IMR-90 (cell line): ENCODE data around the gene ZNF775. TPM values are rescaled to one million over a fixed set of nuclear protein-coding genes. Genes with fewer than 3 reads are reported as not detected.

Source experiments
- ATAC-seq: fragments of 200-7000 bp; cut with Tn5 transposase; 2 replicates; pipeline ENCODE4 v1.9.1; 2020; ENCODE audit warnings: low read depth, mild to moderate bottlenecking, moderate library complexity
- BruUV-seq: library from RNA; stranded (reverse); fragments of 400-500 nt; replicated peaks from 2 replicates; lab custom pipeline; 2021; lab: Mats Ljungman, UMichigan
- CTCF ChIA-PET: fragments of 300-600 bp; formaldehyde crosslinking; extraction: SDS; loops from one replicate; lab custom pipeline; 2021; ENCODE audit warnings: antibody characterized with exemption; lab: Yijun Ruan, JAX
- POLR2A ChIA-PET: fragments of 300-600 bp; sonication (Branson Sonifier 250); formaldehyde crosslinking; loops from one replicate; lab custom pipeline; 2022; ENCODE audit warnings: antibody characterized with exemption; ENCODE audit not compliant: unreplicated experiment; lab: Charles Lee
- DNase-seq: peaks from one replicate; pipeline ENCODE4 v3.0.0; 2013
- H2AFZ ChIP-seq: replicated peaks from 2 replicates; pipeline ENCODE3; 2013; ENCODE audit warnings: low read length, mild to moderate bottlenecking; ENCODE audit not compliant: poor library complexity
- H2AK5ac ChIP-seq: 2 replicates; pipeline ENCODE4 v1.6.1; 2013; ENCODE audit warnings: low read depth, low read length, inconsistent platforms
- H2AK9ac ChIP-seq: replicated peaks from 2 replicates; pipeline ENCODE3; 2013; ENCODE audit warnings: mild to moderate bottlenecking, low read depth, low read length, moderate library complexity; ENCODE audit not compliant: poor library complexity
- H2BK120ac ChIP-seq: 2 replicates; pipeline ENCODE4 v1.6.1; 2013; ENCODE audit warnings: low read depth, low read length, inconsistent platforms
- H2BK15ac ChIP-seq: 3 replicates; pipeline ENCODE4 v1.6.1; 2013; ENCODE audit warnings: low read depth, low read length, inconsistent platforms
- H2BK20ac ChIP-seq: 2 replicates; pipeline ENCODE4 v1.6.1; 2013; ENCODE audit warnings: low read depth, mild to moderate bottlenecking, inconsistent platforms, low read length, moderate library complexity
- H2BK5ac ChIP-seq: 2 replicates; pipeline ENCODE4 v1.6.1; 2013; ENCODE audit warnings: mild to moderate bottlenecking, low read depth, low read length, inconsistent platforms; ENCODE audit not compliant: poor library complexity, severe bottlenecking
- H3K14ac ChIP-seq: replicated peaks from 2 replicates; pipeline ENCODE4 v1.6.1; 2013; ENCODE audit warnings: low read depth, low read length, inconsistent platforms
- H3K18ac ChIP-seq: 2 replicates; pipeline ENCODE4 v1.6.1; 2013; ENCODE audit warnings: low read depth, low read length, control low read depth
- H3K23ac ChIP-seq: 2 replicates; pipeline ENCODE4 v1.6.1; 2013; ENCODE audit warnings: low read depth, low read length, inconsistent platforms
- H3K27ac ChIP-seq: 2 replicates; pipeline ENCODE4 v1.5.1; 2013; ENCODE audit warnings: mild to moderate bottlenecking, control low read depth, low read length; ENCODE audit not compliant: insufficient read depth
- H3K27me3 ChIP-seq: 2 replicates; pipeline ENCODE4 v1.6.1; 2013; ENCODE audit warnings: low read length; ENCODE audit not compliant: control insufficient read depth, insufficient read depth
- H3K36me3 ChIP-seq: 2 replicates; pipeline ENCODE4 v1.6.1; 2013; ENCODE audit warnings: low read length, mixed read lengths; ENCODE audit not compliant: control insufficient read depth, insufficient read depth
- H3K4ac ChIP-seq: 2 replicates; pipeline ENCODE4 v1.6.1; 2013; ENCODE audit warnings: low read depth, low read length, inconsistent platforms
- H3K4me1 ChIP-seq: 2 replicates; pipeline ENCODE4 v1.6.1; 2013; ENCODE audit warnings: low read length, mixed read lengths; ENCODE audit not compliant: control insufficient read depth, insufficient read depth
- H3K4me2 ChIP-seq: 2 replicates; pipeline ENCODE4 v1.6.1; 2013; ENCODE audit warnings: low read depth, mild to moderate bottlenecking, control low read depth, low read length, moderate library complexity
- H3K4me3 ChIP-seq: 2 replicates; pipeline ENCODE4 v1.5.1; 2013; ENCODE audit warnings: low read depth, mild to moderate bottlenecking, control low read depth, low read length, moderate library complexity; ENCODE audit not compliant: insufficient read depth
- H3K56ac ChIP-seq: 2 replicates; pipeline ENCODE4 v1.6.1; 2013; ENCODE audit warnings: low read length, inconsistent platforms; ENCODE audit not compliant: insufficient read depth; ENCODE audit errors: extremely low read depth
- H3K79me1 ChIP-seq, 2 experiments: 2 replicates each; pipeline ENCODE4 v1.6.1; 2013; ENCODE audit warnings: low read length in 2 of 2, inconsistent platforms in 1 of 2, low read depth in 1 of 2
- H3K9ac ChIP-seq: 2 replicates; pipeline ENCODE4 v1.6.1; 2013; ENCODE audit warnings: low read depth, low read length, control low read depth
- H3K9me1 ChIP-seq: 2 replicates; pipeline ENCODE4 v1.6.1; 2013; ENCODE audit warnings: low read length, inconsistent platforms; ENCODE audit not compliant: insufficient read depth
- H3K9me3 ChIP-seq: 2 replicates; pipeline ENCODE4 v1.6.1; 2013; ENCODE audit warnings: low read length; ENCODE audit not compliant: control insufficient read depth, insufficient read depth
- H4K20me1 ChIP-seq: 2 replicates; pipeline ENCODE4 v1.6.1; 2013; ENCODE audit warnings: low read length, inconsistent platforms; ENCODE audit not compliant: insufficient read depth
- H4K5ac ChIP-seq: 2 replicates; pipeline ENCODE4 v1.6.1; 2013; ENCODE audit warnings: mild to moderate bottlenecking, low read depth, low read length, control low read depth
- H4K8ac ChIP-seq, 2 experiments: 2 replicates each; pipeline ENCODE4 v1.6.1; 2013; ENCODE audit warnings: low read depth in 2 of 2, low read length in 2 of 2, control low read depth in 1 of 2, inconsistent platforms in 1 of 2
- H4K91ac ChIP-seq: 2 replicates; pipeline ENCODE4 v1.6.1; 2013; ENCODE audit warnings: low read depth, low read length, inconsistent platforms; ENCODE audit not compliant: insufficient read depth
- BHLHE40 ChIP-seq: fragments of 150-350 bp; IDR thresholded peaks from 2 replicates; pipeline ENCODE4 v1.6.1; 2016; ENCODE audit warnings: mild to moderate bottlenecking, low read depth, low read length
- CEBPB ChIP-seq: IDR thresholded peaks from 2 replicates; pipeline ENCODE4 v1.6.1; 2012; ENCODE audit warnings: low read depth, low read length, improper control_type of control experiment
- CHD1 ChIP-seq: IDR thresholded peaks from 2 replicates; pipeline ENCODE4 v1.6.1; 2012; ENCODE audit warnings: low read depth, low read length, improper control_type of control experiment
- FOS ChIP-seq: fragments of 150-350 bp; IDR thresholded peaks from 2 replicates; pipeline ENCODE4 v1.6.1; 2016; ENCODE audit warnings: low read depth, low read length
- MAFK ChIP-seq: IDR thresholded peaks from 2 replicates; pipeline ENCODE4 v1.6.1; 2012; ENCODE audit warnings: low read depth, low read length, improper control_type of control experiment
- MAZ ChIP-seq: IDR thresholded peaks from 2 replicates; pipeline ENCODE4 v1.6.1; 2012; ENCODE audit warnings: low read depth, mild to moderate bottlenecking, low read length, improper control_type of control experiment, moderate library complexity, borderline replicate concordance
- MXI1 ChIP-seq: IDR thresholded peaks from 2 replicates; pipeline ENCODE4 v1.6.1; 2012; ENCODE audit warnings: low read depth, mild to moderate bottlenecking, low read length, moderate library complexity, borderline replicate concordance
- NFE2L2 ChIP-seq: fragments of 150-350 bp; IDR thresholded peaks from 2 replicates; pipeline ENCODE4 v1.6.1; 2016; ENCODE audit warnings: low read depth, mild to moderate bottlenecking, low read length
- POLR2A ChIP-seq: IDR thresholded peaks from 2 replicates; pipeline ENCODE4 v1.6.1; 2012; ENCODE audit warnings: mild to moderate bottlenecking, low read depth, low read length
- RAD21 ChIP-seq: IDR thresholded peaks from 2 replicates; pipeline ENCODE4 v1.6.1; 2012; ENCODE audit warnings: low read length, improper control_type of control experiment
- RCOR1 ChIP-seq: IDR thresholded peaks from 2 replicates; pipeline ENCODE4 v1.6.1; 2012; ENCODE audit warnings: mild to moderate bottlenecking, low read length, improper control_type of control experiment; ENCODE audit not compliant: insufficient replicate concordance
- RFX5 ChIP-seq: IDR thresholded peaks from 2 replicates; pipeline ENCODE4 v1.8.0; 2012; ENCODE audit warnings: low read depth, mild to moderate bottlenecking, low read length, moderate library complexity
- SMC3 ChIP-seq: fragments of 150-350 bp; IDR thresholded peaks from 2 replicates; pipeline ENCODE4 v1.6.1; 2016; ENCODE audit warnings: low read depth, mild to moderate bottlenecking, antibody characterized with exemption, low read length, moderate library complexity
- WGBS, 2 experiments: methylation state at CpG; one replicate each; pipeline versions ENCODE4 v1.1.5 to v1.1.7; 2013; ENCODE audit warnings: missing lambda C conversion rate in 2 of 2; ENCODE audit not compliant: insufficient read length in 1 of 2; ENCODE audit errors: extremely low coverage in 2 of 2; 5-methylcytosine and 5-hydroxymethylcytosine counted together
- dilution Hi-C: fragments of 300-500 bp; cut with HindIII; formaldehyde crosslinking; loops from one replicate; pipeline ENCODE4 v1.14.3; 2018; ENCODE audit warnings: low sequenced_read_pairs; ENCODE audit not compliant: unreplicated experiment
- in situ Hi-C: fragments of 300-500 bp; cut with MboI; formaldehyde crosslinking; loops from 3 replicates; pipeline ENCODE4 v1.14.3; 2019; ENCODE audit warnings: low sequenced_read_pairs, inconsistent platforms, mixed read lengths
- intact Hi-C: fragments of 100-400 bp; cut with micrococcal nuclease; formaldehyde crosslinking; loops from 2 replicates; pipeline ENCODE4 v1.10.0; 2022
- polyA plus RNA-seq, 3 experiments: library from polyadenylated mRNA; depleted of rRNA; stranded (reverse); fragments of >200 nt; gene quantifications; 2 replicates each; pipeline ENCODE4 v1.2.3, GENCODE V29; 2012; ENCODE audit warnings: low replicate concordance in 1 of 3
- total RNA-seq: library from RNA; depleted of rRNA; stranded (reverse); fragments of >200 nt; gene quantifications from 2 replicates; pipeline ENCODE4 v1.2.3, GENCODE V29; 2012
- TF ChIP-seq, protein P1 (sequence below): conservative IDR thresholded peaks from 2 replicates; pipeline ENCODE4 v1.5.1; 2012; ENCODE audit warnings: mild to moderate bottlenecking, low read depth, low read length, improper control_type of control experiment
- TF ChIP-seq, protein P2 (sequence below): fragments of 150-350 bp; IDR thresholded peaks from 2 replicates; pipeline ENCODE4 v1.6.1; 2017; ENCODE audit warnings: mild to moderate bottlenecking, antibody characterized with exemption, low read length, low read depth
- TF ChIP-seq, protein P3 (sequence below): fragments of 150-350 bp; IDR thresholded peaks from 2 replicates; pipeline ENCODE4 v1.6.1; 2016; ENCODE audit warnings: low read depth, mild to moderate bottlenecking, low read length, moderate library complexity, borderline replicate concordance

Gene ZNF775
- total and polyA plus RNA-seq, 2 of the 4 experiments (the other 2 are of a cell fraction), result 1.4 to 2.6 TPM

DNA sequence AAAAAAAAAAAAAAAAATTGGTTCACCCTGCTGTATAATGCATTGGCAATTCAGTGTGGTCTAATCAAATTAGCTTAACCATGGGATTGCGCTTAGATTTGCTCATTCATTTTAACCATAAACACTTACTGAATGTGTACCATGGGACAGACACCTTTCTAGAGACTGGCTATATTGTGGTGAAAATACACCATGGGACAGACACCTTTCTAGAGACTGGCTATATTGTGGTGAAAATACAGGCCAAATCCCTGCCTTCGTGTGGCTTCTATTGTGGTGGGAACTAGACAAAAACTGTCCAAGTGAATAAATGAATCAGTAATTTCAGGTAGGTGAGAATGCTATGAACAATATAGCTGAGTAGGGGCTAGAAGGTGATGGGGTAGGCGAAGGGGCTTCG, 20.7 kb upstream of the ZNF775 start:
- Histone ChIP-seq H3K14ac (no peak overlapping the region), H4K8ac (no peak overlapping the region), H2AK9ac (no peak overlapping the region), H3K9ac (no peak overlapping the region), H3K79me1 (no peaks in the 10 kb centered on the region), H3K27ac (no peak overlapping the region), H3K4me3 (no peak overlapping the region), H3K9me1 (no peaks in the 10 kb centered on the region; the same call in 1 of the 2 replicates), H3K36me3 (no peaks in the 10 kb centered on the region), H2AFZ (no peak overlapping the region), H3K4me2 (no peak overlapping the region), H4K5ac (no peak overlapping the region), H4K91ac (no peak overlapping the region), H3K18ac (no peak overlapping the region), H3K4me1 (no peaks in the 10 kb centered on the region; the same call in 1 of the 2 replicates), H2BK5ac (no peak overlapping the region), H2BK120ac (no peak overlapping the region), H4K20me1 (no peaks in the 10 kb centered on the region), H2BK20ac (no peak overlapping the region), H3K4ac (no peak overlapping the region), H3K56ac (no peak overlapping the region), H3K27me3 (peaks cover 2% of the 10 kb centered on the region; the same call in 1 of the 2 replicates), H3K9me3 (no peaks in the 10 kb centered on the region), H3K23ac (no peak overlapping the region), H2BK15ac (no peak overlapping the region), H2AK5ac (no peak overlapping the region)
- 100% methylated on average over 3 of the region's 4 CpGs; no CpG with 5 or more reads in 1 of the 2 experiments for WGBS, 2 experiments
- in situ Hi-C loops (no loop called here), dilution Hi-C loops (no loop called here), intact Hi-C loops (no loop called here)
- DNase-seq (no peak), ATAC-seq (no peak)
- TF ChIP-seq CHD1, result no peak
- no peak for TF ChIP-seq POLR2A
- TF ChIP-seq CEBPB, result no peak
- no peak for TF ChIP-seq NFE2L2
- TF ChIP-seq MAFK, result no peak
- no peak for TF ChIP-seq MAZ
- TF ChIP-seq RAD21, result no peak
- TF ChIP-seq RCOR1, result no peak
- TF ChIP-seq, protein P1, sequence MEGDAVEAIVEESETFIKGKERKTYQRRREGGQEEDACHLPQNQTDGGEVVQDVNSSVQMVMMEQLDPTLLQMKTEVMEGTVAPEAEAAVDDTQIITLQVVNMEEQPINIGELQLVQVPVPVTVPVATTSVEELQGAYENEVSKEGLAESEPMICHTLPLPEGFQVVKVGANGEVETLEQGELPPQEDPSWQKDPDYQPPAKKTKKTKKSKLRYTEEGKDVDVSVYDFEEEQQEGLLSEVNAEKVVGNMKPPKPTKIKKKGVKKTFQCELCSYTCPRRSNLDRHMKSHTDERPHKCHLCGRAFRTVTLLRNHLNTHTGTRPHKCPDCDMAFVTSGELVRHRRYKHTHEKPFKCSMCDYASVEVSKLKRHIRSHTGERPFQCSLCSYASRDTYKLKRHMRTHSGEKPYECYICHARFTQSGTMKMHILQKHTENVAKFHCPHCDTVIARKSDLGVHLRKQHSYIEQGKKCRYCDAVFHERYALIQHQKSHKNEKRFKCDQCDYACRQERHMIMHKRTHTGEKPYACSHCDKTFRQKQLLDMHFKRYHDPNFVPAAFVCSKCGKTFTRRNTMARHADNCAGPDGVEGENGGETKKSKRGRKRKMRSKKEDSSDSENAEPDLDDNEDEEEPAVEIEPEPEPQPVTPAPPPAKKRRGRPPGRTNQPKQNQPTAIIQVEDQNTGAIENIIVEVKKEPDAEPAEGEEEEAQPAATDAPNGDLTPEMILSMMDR, result no peak
- no peak for TF ChIP-seq RFX5
- TF ChIP-seq FOS, result no peak
- no peak for TF ChIP-seq MXI1
- TF ChIP-seq, protein P2, sequence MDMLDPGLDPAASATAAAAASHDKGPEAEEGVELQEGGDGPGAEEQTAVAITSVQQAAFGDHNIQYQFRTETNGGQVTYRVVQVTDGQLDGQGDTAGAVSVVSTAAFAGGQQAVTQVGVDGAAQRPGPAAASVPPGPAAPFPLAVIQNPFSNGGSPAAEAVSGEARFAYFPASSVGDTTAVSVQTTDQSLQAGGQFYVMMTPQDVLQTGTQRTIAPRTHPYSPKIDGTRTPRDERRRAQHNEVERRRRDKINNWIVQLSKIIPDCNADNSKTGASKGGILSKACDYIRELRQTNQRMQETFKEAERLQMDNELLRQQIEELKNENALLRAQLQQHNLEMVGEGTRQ, result no peak
- TF ChIP-seq, protein P3, sequence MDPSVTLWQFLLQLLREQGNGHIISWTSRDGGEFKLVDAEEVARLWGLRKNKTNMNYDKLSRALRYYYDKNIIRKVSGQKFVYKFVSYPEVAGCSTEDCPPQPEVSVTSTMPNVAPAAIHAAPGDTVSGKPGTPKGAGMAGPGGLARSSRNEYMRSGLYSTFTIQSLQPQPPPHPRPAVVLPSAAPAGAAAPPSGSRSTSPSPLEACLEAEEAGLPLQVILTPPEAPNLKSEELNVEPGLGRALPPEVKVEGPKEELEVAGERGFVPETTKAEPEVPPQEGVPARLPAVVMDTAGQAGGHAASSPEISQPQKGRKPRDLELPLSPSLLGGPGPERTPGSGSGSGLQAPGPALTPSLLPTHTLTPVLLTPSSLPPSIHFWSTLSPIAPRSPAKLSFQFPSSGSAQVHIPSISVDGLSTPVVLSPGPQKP, result no peak
- TF ChIP-seq SMC3, result no peak
- no peak for TF ChIP-seq BHLHE40
- CTCF ChIA-PET, result interaction anchor here (0.5 to 0.7 kb wide), 4 partner anchors 49 to 1558 kb away, joined by 3 to 6 read pairs (median 3); no protein-coding TSS in a partner anchor
- POLR2A ChIA-PET, result no interaction called here
- no TSS peak for BruUV-seq
